Measurements from ENCODE around the gene N4BP2.

N4BP2 gene

GRCh38 chr4:40168070-40168469 lies 111.4 kb downstream of the N4BP2 start:
- Histone ChIP-seq H3K4me3 (ENCODE audit: low read depth, low read length) (no peak overlapping the region), H3K4me1 (ENCODE audit: control insufficient read depth, insufficient read depth, low read length) (no peaks in the 10 kb centered on the region), H3K9me3 (ENCODE audit: control insufficient read depth, insufficient read depth, low read depth, low read length) (no peaks in the 10 kb centered on the region), H3K27ac (ENCODE audit: extremely low read depth, low read depth, low read length) (no peak overlapping the region), H3K36me3 (ENCODE audit: control insufficient read depth in 2 of 2, insufficient read depth in 1 of 2, low read length in 2 of 2) (no peaks in the 10 kb centered on the region)
- ChIA-PET POLR2A (no interaction called here), CTCF (no interaction called here)
- TF ChIP-seq ZNF280D (tag by site-specific recombination; IDR thresholded peaks at IDR 0.05) (no peak), ZNF341 (tag by site-specific recombination; IDR thresholded peaks at IDR 0.05; ENCODE audit: low read depth) (no peak), SETDB1 (IDR thresholded peaks at IDR 0.05; ENCODE audit: insufficient read length, low read length) (peak; percentile 67), FEZF1 (tag by site-specific recombination; IDR thresholded peaks at IDR 0.05) (no peak), ZNF785 (tag by site-specific recombination; IDR thresholded peaks at IDR 0.05) (no peak), TRIM28 (IDR thresholded peaks at IDR 0.05; ENCODE audit: borderline replicate concordance, low read length) (no peak)

- POLR2A ChIA-PET = no interaction called here
- H3K27ac ChIP-seq (ENCODE audit: extremely low read depth, low read depth, low read length) = no peak overlapping the region
- no peaks in the 10 kb centered on the region for H3K9me3 ChIP-seq (ENCODE audit: control insufficient read depth, insufficient read depth, low read depth, low read length)
- H3K4me1 ChIP-seq (ENCODE audit: control insufficient read depth, insufficient read depth, low read length) = no peaks in the 10 kb centered on the region
- no peaks in the 10 kb centered on the region for H3K36me3 ChIP-seq (ENCODE audit: control insufficient read depth in 2 of 2, insufficient read depth in 1 of 2, low read length in 2 of 2)
- H3K4me3 ChIP-seq (ENCODE audit: low read depth, low read length) = no peak overlapping the region
- CTCF ChIA-PET = interaction anchor here (0.7 kb wide), 1 partner anchor 110 kb away, joined by 3 read pairs; no protein-coding TSS in a partner anchor
- TF ChIP-seq ZNF2 (tag by site-specific recombination; IDR thresholded peaks at IDR 0.05) = no peak
- no peak for TF ChIP-seq ZNF18 (tag by site-specific recombination; IDR thresholded peaks at IDR 0.05)
- no peak for TF ChIP-seq ZNF837 (tag by site-specific recombination; IDR thresholded peaks at IDR 0.05)
- no peak for TF ChIP-seq PRDM2 (tag by site-specific recombination; IDR thresholded peaks at IDR 0.05; ENCODE audit: borderline replicate concordance)
- TF ChIP-seq ZNF311 (tag by site-specific recombination; IDR thresholded peaks at IDR 0.05; ENCODE audit: borderline replicate concordance) = no peak
- no peak for TF ChIP-seq MZF1 (tag by site-specific recombination; IDR thresholded peaks at IDR 0.05; ENCODE audit: borderline replicate concordance)
- no peak for TF ChIP-seq ZFP37 (tag by site-specific recombination; IDR thresholded peaks at IDR 0.05)
Observed at GRCh38 chr4:40170588-40170987, 113.9 kb downstream of the N4BP2 start.

All from HEK293 (cell line).